ENCODE results near the gene TTC23.

DNA sequence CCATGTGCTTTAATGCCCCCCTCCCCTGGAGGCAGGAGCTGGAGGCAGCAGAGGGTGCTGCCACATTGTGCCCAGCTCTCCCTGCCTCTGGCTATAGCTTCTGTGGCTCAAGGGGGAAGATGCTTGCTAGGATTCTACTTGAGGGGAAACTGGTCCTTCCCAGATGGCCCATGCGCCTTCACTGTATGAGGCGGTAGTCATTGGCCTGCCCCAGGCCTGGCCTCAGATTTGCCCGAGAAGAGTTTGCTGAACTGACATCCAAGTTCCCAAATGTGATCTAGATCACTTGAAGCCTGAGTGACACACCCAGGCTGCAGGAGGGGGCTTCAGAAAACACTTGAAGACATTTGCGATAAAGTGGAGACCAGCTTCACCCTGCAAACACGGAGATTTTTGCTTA is 140.4 kb downstream of the TTC23 start:
- TF ChIP-seq, protein P1, sequence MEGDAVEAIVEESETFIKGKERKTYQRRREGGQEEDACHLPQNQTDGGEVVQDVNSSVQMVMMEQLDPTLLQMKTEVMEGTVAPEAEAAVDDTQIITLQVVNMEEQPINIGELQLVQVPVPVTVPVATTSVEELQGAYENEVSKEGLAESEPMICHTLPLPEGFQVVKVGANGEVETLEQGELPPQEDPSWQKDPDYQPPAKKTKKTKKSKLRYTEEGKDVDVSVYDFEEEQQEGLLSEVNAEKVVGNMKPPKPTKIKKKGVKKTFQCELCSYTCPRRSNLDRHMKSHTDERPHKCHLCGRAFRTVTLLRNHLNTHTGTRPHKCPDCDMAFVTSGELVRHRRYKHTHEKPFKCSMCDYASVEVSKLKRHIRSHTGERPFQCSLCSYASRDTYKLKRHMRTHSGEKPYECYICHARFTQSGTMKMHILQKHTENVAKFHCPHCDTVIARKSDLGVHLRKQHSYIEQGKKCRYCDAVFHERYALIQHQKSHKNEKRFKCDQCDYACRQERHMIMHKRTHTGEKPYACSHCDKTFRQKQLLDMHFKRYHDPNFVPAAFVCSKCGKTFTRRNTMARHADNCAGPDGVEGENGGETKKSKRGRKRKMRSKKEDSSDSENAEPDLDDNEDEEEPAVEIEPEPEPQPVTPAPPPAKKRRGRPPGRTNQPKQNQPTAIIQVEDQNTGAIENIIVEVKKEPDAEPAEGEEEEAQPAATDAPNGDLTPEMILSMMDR (IDR thresholded peaks at IDR 0.05) = no peak
- TF ChIP-seq POLR2A (IDR thresholded peaks at IDR 0.05) = no peak

All from esophagus squamous epithelium (tissue), 4 donors.